GM21367 (cell line): Measurements from ENCODE around the gene DBN1.

ENCODE experiments used
- ATAC-seq: cut with Tn5 transposase; IDR thresholded peaks from one replicate; pipeline ENCODE4 v1.9.1; 2021; ENCODE audit not compliant: unreplicated experiment

Gene DBN1

DNA sequence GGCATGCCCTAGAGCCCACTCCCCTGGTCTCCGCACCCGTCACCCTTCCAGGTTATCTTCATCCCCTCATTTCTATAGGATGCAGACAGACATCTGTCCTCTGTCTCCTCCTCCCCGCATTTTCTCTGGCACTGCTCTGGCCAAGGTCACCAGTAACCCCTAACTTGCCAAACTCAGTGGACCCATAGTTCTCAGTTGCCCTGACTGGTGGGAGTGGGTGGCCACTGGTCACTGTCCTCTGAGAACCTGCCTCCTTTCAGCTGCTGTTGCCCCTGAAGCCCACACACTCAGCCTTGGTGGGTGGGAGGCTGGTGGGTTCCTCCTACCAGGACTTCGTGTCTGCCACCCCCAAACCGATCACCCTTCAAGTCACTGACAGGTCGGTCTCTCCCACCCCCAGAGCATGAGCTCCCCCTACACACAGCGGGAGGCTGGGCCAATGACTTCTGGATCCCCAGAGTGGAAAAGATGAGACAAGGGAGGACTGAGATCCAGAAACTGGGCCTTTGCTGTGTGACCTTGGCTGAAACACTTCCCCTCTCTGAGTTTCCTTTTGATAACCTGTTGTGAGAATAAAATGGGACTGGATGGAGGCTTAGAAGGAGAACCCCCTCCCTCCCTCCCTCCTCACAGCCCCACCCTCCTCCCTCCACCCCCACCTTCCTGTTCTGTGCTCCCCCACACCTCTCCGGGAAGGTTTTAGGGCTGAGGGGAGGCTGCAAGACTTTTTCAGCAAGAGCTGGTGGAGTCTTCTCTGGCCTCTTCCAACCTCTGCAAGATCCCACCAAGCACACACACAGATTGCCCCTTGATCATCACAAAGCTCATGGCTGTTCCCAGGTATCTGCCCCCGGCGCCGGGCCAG is 2.4 kb upstream of the DBN1 start:
- no peak for ATAC-seq

GRCh38 chr5:177474846-177475562 is 1.6 kb upstream of the DBN1 start:
- ATAC-seq = no peak

GRCh38 chr5:177474002-177474476 is 605 bp upstream of the DBN1 start:
- no peak for ATAC-seq

- ATAC-seq = no peak
Observed at GRCh38 chr5:177472460-177473442, 683 bp downstream of the DBN1 start.

GRCh38 chr5:177471610-177472356 is 1.7 kb downstream of the DBN1 start:
- no peak for ATAC-seq

GRCh38 chr5:177470759-177471536 is 2.5 kb downstream of the DBN1 start:
- no peak for ATAC-seq

DNA sequence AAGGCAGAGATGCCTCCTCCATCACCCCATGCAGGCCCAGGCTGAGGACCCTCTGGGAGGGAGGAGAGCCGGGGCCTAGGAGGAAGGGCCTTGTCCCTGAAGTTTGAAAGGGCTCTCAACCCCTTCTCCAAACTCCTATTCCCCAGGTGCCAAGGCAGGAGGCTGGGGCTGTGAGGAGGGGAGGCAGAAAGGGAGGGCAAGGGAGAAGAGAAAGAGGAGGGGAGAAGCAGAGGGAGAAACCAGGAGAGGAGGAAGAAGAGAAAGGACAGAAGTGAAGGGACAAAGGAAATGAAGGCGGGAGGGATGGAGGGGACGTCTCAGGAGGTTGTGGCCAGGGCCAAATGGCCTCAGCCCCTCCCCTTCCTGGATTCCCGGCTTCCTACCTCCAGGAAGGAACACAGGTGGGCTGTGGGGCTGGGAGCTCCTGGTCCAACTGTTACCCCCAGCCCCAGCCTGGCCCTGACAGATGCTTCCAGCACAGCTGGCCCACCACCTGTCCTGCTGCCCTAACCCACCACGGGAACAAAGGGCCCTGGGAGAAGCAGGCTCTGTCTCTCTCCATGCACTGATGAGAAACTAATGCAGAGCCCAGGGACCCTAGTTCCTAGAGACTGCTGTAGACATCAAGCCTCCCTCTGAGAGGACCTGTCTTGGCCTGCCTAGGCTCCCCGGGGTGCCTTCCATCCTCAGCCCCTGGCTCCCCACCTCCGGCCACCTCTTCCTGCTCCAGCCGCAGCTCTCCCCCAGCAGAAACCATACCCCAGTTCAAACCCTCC is 3.5 kb downstream of the DBN1 start:
- ATAC-seq = no peak

GRCh38 chr5:177468685-177469628 is 4.5 kb downstream of the DBN1 start:
- ATAC-seq = no peak

DNA sequence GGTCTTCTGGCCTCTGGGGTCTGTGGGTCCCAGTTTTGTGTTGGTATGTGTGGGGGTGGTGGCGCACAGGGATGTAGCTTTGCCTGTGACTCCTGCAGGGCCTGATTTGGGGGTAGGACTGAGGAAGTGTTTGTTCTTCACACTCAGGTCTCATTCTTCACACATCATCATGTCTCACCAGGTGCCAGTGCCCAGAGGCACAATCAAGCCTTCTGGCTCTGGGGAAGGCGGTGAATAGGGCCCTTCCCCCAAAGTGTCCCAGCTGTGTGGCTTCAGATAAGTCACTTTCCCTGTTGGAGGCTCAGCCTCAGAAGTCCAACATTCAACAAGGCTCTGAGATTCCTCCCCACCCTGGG is 5.1 kb downstream of the DBN1 start:
- ATAC-seq = no peak

DNA sequence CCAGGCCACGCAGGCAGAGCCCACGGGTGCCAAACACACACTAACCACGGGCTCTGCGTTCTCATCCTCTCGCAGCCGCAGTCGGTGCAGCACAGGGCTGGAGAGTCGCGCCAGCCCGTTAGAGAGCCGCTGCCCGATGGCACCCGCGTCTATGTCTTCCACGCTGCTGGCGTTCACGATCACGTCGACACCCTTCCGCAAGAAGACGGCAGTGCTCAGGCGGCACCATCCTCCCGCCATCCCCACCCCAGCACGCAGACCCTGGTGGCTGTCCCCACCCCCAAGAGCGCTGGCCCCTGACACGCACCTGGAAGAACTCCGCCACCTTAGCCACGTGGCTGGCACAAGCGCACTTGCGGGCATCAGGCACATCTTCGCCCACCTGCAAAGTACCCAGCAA is 6.0 kb downstream of the DBN1 start:
- ATAC-seq = no peak

DNA sequence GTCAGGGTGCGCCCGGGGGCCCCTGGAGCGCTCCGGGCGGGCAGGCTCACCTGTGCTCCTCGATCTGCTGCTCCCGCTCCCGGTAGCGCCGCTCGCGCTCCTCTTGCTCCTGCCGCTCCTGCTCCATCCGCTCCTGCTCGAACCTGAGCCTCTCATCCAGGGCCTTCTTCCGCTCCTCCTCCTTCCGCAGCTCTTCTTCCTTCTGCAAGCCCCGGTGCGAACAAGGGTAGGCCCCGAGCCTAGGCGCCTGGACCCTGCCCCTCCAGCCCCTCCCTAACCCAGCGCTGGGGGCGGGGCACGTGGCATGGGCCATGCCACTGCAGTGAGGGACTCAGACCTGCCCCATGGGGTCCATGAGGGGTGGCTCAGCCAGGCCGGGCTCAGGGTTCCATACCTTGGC is 6.6 kb downstream of the DBN1 start:
- ATAC-seq = no peak

DNA sequence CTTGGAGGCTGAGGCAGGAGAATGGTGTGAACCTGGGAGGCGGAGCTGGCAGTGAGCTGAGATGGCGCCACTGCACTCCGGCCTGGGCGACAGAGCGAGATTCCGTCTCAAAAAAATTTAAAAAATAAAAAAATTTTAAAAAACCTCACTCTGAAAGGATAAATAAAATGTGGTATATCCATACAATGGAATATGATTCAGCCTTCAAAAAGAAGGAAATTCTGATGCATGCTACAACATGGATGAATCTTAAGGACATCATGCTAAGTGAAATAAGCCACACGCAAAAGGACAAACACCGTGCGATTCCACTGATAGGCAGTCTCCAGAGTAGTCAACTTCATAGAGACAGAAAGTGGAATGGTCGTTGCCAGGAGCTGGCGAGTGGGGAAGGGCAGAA is 8.4 kb downstream of the DBN1 start:
- no peak for ATAC-seq

DNA sequence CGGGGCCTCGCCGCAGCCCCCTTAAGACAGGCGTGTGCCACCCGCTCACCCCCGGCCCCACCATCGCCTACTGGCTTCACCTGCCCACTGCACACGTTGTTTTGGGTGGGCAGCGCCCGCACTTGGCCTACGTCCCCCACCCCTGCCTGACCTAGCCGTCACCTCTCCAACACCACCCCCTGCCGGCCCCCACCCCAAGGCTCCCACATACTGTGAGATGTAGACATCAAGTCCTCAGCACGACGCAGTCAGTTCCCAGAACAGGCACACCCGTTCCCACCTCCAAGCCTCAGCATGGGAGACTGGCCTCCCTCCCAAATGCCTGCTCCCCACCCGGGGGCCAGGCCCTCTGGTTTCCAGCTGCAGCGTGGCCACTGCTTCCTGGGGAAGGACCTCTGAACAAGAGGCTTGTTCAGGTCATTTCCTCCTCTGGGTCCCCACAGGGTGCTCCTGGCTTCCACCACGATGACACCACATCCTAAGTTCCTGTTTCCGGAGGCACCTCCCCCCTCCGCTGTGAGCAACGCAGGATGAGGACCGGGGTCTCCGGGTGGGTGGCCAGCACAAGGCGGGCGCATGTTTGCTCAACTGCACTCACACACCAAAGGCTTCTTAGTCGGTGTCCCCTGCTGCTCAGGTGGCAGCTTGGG is 11.3 kb downstream of the DBN1 start:
- no peak for ATAC-seq

GRCh38 chr5:177459819-177460628 is 13.4 kb downstream of the DBN1 start:
- no peak for ATAC-seq

DNA sequence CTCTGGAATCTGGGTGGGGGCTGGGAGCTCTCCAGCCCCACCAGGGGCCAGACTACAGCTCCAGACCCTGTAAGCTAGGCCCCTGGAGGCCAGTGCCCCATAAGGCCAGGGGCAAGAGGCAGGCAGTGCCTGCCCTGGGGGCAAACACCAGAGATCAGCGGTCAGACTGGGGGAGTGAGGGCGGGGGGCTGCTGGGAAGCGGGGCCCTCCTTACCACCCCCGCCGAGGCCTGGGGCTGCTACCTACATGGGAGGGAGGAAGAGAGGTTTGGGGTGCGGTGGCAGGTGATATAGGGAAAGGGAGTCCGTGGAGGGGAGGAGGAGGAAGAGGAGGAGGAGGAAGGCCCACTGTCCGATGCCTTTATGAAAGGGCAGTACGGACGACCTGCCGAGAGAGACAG is 14.1 kb downstream of the DBN1 start:
- ATAC-seq = no peak

GRCh38 chr5:177458912-177459350 is 14.5 kb downstream of the DBN1 start:
- no peak for ATAC-seq
